HCT116 (cell line): ENCODE results near the gene SGCB. TPM values are rescaled to one million over a fixed set of nuclear protein-coding genes. Genes with fewer than 3 reads are reported as not detected.

ENCODE experiments used
- ATAC-seq: fragments of 200-7000 bp; cut with Tn5 transposase; 2 replicates; pipeline ENCODE4 v1.9.1; 2020; ENCODE audit warnings: mild to moderate bottlenecking, moderate library complexity
- BruUV-seq: library from RNA; stranded (reverse); fragments of 400-500 nt; replicated peaks from 2 replicates; lab custom pipeline; 2021; lab: Mats Ljungman, UMichigan
- CTCF ChIA-PET: fragments of 300-600 bp; sonication (Branson Sonifier 250); formaldehyde crosslinking; loops from one replicate; lab custom pipeline; 2021; ENCODE audit warnings: antibody characterized with exemption; lab: Charles Lee
- POLR2A ChIA-PET: fragments of 300-600, 350-600 bp; sonication (Branson Sonifier 250); formaldehyde crosslinking; loops from one replicate; lab custom pipeline; 2021; ENCODE audit warnings: antibody characterized with exemption; lab: Charles Lee
- RAD21 ChIA-PET, 2 experiments: fragments of 300-600 bp; sonication (Branson Sonifier 250); formaldehyde crosslinking; loops; one replicate each; lab custom pipeline; 2023; ENCODE audit warnings: low total read pairs in 2 of 2; ENCODE audit not compliant: uncharacterized antibody in 2 of 2, unreplicated experiment in 2 of 2, low non-redundant PET in 1 of 2; lab: Charles Lee
- DNase-seq: peaks from one replicate; pipeline ENCODE4 v3.0.0-alpha.2; 2010; ENCODE audit warnings: low read depth, low spot score
- H2AFZ ChIP-seq: fragments of 200-600 bp; shearing (Covaris generic), sonication (generic); 2 replicates; pipeline ENCODE4 v1.6.1; 2017; ENCODE audit warnings: low read depth, mixed run types, mixed read lengths, antibody characterized with exemption, low read length; ENCODE audit not compliant: poor library complexity, severe bottlenecking
- H3K27ac ChIP-seq: 2 replicates; pipeline ENCODE4 v1.5.1; 2012; ENCODE audit warnings: low read depth, low read length
- H3K27me3 ChIP-seq: fragments of 200-600 bp; sonication (generic); 2 replicates; pipeline ENCODE4 v1.6.1; 2016; ENCODE audit warnings: mixed run types, low read length, mixed read lengths; ENCODE audit not compliant: insufficient read depth
- H3K36me3 ChIP-seq, 2 experiments: fragments of 200-500 bp in 1 of 2; fragments of 200-600 bp in 1 of 2; sonication (Bioruptor generic) in 1 of 2; sonication (generic) in 1 of 2; 2 replicates each; pipeline versions ENCODE4 v1.5.1 to v1.6.1; 2014 to 2016; ENCODE audit warnings: low read length in 2 of 2, inconsistent platforms in 1 of 2, mixed read lengths in 1 of 2, mixed run types in 1 of 2; ENCODE audit not compliant: insufficient read depth in 2 of 2, control insufficient read depth in 1 of 2
- H3K4me1 ChIP-seq, 2 experiments: fragments of 200-600 bp in 1 of 2; sonication (generic) in 1 of 2; 2 replicates each; pipeline versions ENCODE4 v1.5.1 to v1.6.1; 2012 to 2017; ENCODE audit warnings: low read length in 2 of 2, inconsistent platforms in 1 of 2, mild to moderate bottlenecking in 1 of 2, mixed read lengths in 1 of 2, mixed run types in 1 of 2, moderate library complexity in 1 of 2; ENCODE audit not compliant: insufficient read depth in 2 of 2, control insufficient read depth in 1 of 2
- H3K4me2 ChIP-seq: fragments of 200-600 bp; sonication (generic); 2 replicates; pipeline ENCODE4 v1.6.1; 2017; ENCODE audit warnings: mixed run types, low read length, mixed read lengths
- H3K4me3 ChIP-seq, 2 experiments: fragments of 200-600 bp in 1 of 2; sonication (generic) in 1 of 2; replicated peaks in 1 of 2; 2 replicates each; pipeline ENCODE4 v1.5.1; 2011 to 2016; ENCODE audit warnings: low read length in 2 of 2, control low read depth in 1 of 2, low read depth in 1 of 2, mild to moderate bottlenecking in 1 of 2, mixed read lengths in 1 of 2, mixed run types in 1 of 2
- H3K79me2 ChIP-seq: fragments of 200-600 bp; sonication (generic); 2 replicates; pipeline ENCODE4 v1.6.1; 2017; ENCODE audit warnings: mild to moderate bottlenecking, mixed run types, low read length, moderate library complexity, mixed read lengths; ENCODE audit not compliant: insufficient read depth
- H3K9ac ChIP-seq: fragments of 200-600 bp; sonication (generic); 2 replicates; pipeline ENCODE4 v1.6.1; 2016; ENCODE audit warnings: low read length, mixed read lengths
- H3K9me2 ChIP-seq: fragments of 200-600 bp; sonication (generic), shearing (Covaris generic); 2 replicates; pipeline ENCODE4 v1.6.1; 2017; ENCODE audit warnings: mixed run types, mild to moderate bottlenecking, moderate library complexity; ENCODE audit not compliant: insufficient read depth
- H3K9me3 ChIP-seq, 2 experiments: fragments of 200-500 bp in 1 of 2; fragments of 200-600 bp in 1 of 2; sonication (Bioruptor generic) in 1 of 2; sonication (generic) in 1 of 2; 2 replicates each; pipeline ENCODE4 v1.6.1; 2014 to 2017; ENCODE audit warnings: low read length in 2 of 2, mixed read lengths in 2 of 2, inconsistent platforms in 1 of 2, low read depth in 1 of 2, mild to moderate bottlenecking in 1 of 2, mixed run types in 1 of 2, moderate library complexity in 1 of 2; ENCODE audit not compliant: control insufficient read depth in 1 of 2, insufficient read depth in 1 of 2
- H4K20me1 ChIP-seq: fragments of 200-600 bp; sonication (generic), shearing (Covaris generic); 2 replicates; pipeline ENCODE4 v1.6.1; 2017; ENCODE audit warnings: mixed run types, mild to moderate bottlenecking, moderate library complexity; ENCODE audit not compliant: insufficient read depth
- ATF3 ChIP-seq: IDR thresholded peaks from 2 replicates; pipeline ENCODE4 v1.6.1; 2012
- CEBPB ChIP-seq: IDR thresholded peaks from 2 replicates; pipeline ENCODE4 v1.6.1; 2012; ENCODE audit warnings: low read depth
- CTCF ChIP-seq, 3 experiments: fragments of 200-600 bp in 1 of 3; sonication (generic) in 1 of 3; IDR thresholded peaks in 2 of 3; conservative IDR thresholded peaks in 1 of 3; 2 replicates each; pipeline ENCODE4 v1.5.1; 2012 to 2017; ENCODE audit warnings: low read depth in 2 of 3, low read length in 2 of 3, antibody characterized with exemption in 1 of 3, borderline replicate concordance in 1 of 3, control low read depth in 1 of 3, mild to moderate bottlenecking in 1 of 3, mixed read lengths in 1 of 3, mixed run types in 1 of 3, moderate library complexity in 1 of 3; ENCODE audit not compliant: insufficient read depth in 1 of 3
- EGR1 ChIP-seq: IDR thresholded peaks from 2 replicates; pipeline ENCODE4 v1.6.1; 2012; ENCODE audit warnings: low read depth
- ELF1 ChIP-seq: IDR thresholded peaks from 2 replicates; pipeline ENCODE4 v1.6.1; 2012; ENCODE audit warnings: low read depth, borderline replicate concordance
- EZH2 ChIP-seq: fragments of 200-600 bp; sonication (generic); IDR thresholded peaks from 2 replicates; pipeline ENCODE4 v1.6.1; 2017; ENCODE audit warnings: antibody characterized with exemption, mixed run types
- FOSL1 ChIP-seq: IDR thresholded peaks from 2 replicates; pipeline ENCODE4 v1.6.1; 2012; ENCODE audit warnings: low read depth
- JUND ChIP-seq: IDR thresholded peaks from 2 replicates; pipeline ENCODE4 v1.6.1; 2012
- MAX ChIP-seq: IDR thresholded peaks from 2 replicates; pipeline ENCODE4 v1.6.1; 2012
- POLR2A ChIP-seq: IDR thresholded peaks from 2 replicates; pipeline ENCODE4 v1.7.0; 2011; ENCODE audit warnings: borderline replicate concordance; ENCODE audit not compliant: insufficient read depth, insufficient read length; ENCODE audit errors: extremely low read depth
- POLR2AphosphoS5 ChIP-seq: IDR thresholded peaks from 2 replicates; pipeline ENCODE4 v1.6.1; 2011; ENCODE audit warnings: mild to moderate bottlenecking, low read depth, low read length, moderate library complexity
- RAD21 ChIP-seq: IDR thresholded peaks from 2 replicates; pipeline ENCODE4 v1.6.1; 2012; ENCODE audit warnings: low read depth, mild to moderate bottlenecking
- REST ChIP-seq: IDR thresholded peaks from 2 replicates; pipeline ENCODE4 v1.6.1; 2012; ENCODE audit warnings: low read depth
- SIN3A ChIP-seq: IDR thresholded peaks from 2 replicates; pipeline ENCODE4 v1.6.1; 2012; ENCODE audit warnings: low read depth
- SP1 ChIP-seq: IDR thresholded peaks from 2 replicates; pipeline ENCODE4 v1.6.1; 2012; ENCODE audit warnings: low read depth
- SRF ChIP-seq: IDR thresholded peaks from 2 replicates; pipeline ENCODE4 v1.6.1; 2012; ENCODE audit warnings: low read depth
- TCF7L2 ChIP-seq: IDR thresholded peaks from 2 replicates; pipeline ENCODE4 v1.7.0; 2011; ENCODE audit warnings: borderline replicate concordance, inconsistent platforms; ENCODE audit not compliant: insufficient read depth, insufficient read length; ENCODE audit errors: extremely low read depth
- YY1 ChIP-seq: IDR thresholded peaks from 2 replicates; pipeline ENCODE4 v1.6.1; 2011; ENCODE audit warnings: low read length, low read depth, moderate library complexity, mild to moderate bottlenecking; ENCODE audit not compliant: insufficient replicate concordance; ENCODE audit errors: extremely low read depth
- ZBTB33 ChIP-seq: IDR thresholded peaks from 2 replicates; pipeline ENCODE4 v1.6.1; 2011; ENCODE audit warnings: mild to moderate bottlenecking, low read length, moderate library complexity; ENCODE audit not compliant: insufficient replicate concordance; ENCODE audit errors: extremely low read depth
- ZNF274 ChIP-seq: fragments of 200-500 bp; sonication (Bioruptor generic); IDR thresholded peaks from 2 replicates; pipeline ENCODE4 v1.6.1; 2014; ENCODE audit warnings: mild to moderate bottlenecking, low read depth, low read length, inconsistent platforms
- intact Hi-C: fragments of 100-400 bp; cut with micrococcal nuclease; formaldehyde crosslinking; loops from 2 replicates; pipeline ENCODE4 v1.10.0; 2022
- total RNA-seq: library from RNA; stranded (reverse); gene quantifications from one replicate; pipeline ENCODE4 v1.2.1, GENCODE V29; 2021; ENCODE audit not compliant: unreplicated experiment

SGCB gene
- total RNA-seq, 1 experiment from 2014 or later: 18.3 TPM

- Histone ChIP-seq H3K79me2 (no peaks in the 10 kb centered on the region), H2AFZ (no peak overlapping the region), H3K4me3 (no peak overlapping the region), H3K9me2 (no peaks in the 10 kb centered on the region), H3K27ac (no peak overlapping the region), H3K4me2 (no peak overlapping the region), H3K27me3 (peaks cover 13% of the 10 kb centered on the region), H3K36me3 (no peaks in the 10 kb centered on the region), H4K20me1 (no peaks in the 10 kb centered on the region), H3K9me3 (no peaks in the 10 kb centered on the region), H3K9ac (no peak overlapping the region), H3K4me1 (no peaks in the 10 kb centered on the region; a peak in 1 of 4 replicates)
- no TSS peak for BruUV-seq
- no peak for DNase-seq
- TF ChIP-seq REST: no peak
- TF ChIP-seq JUND: no peak
- TF ChIP-seq FOSL1: no peak
- TF ChIP-seq ZNF274: no peak
- no peak for TF ChIP-seq CEBPB
- TF ChIP-seq EGR1: no peak
- no peak for TF ChIP-seq SP1
- no peak for TF ChIP-seq TCF7L2
- TF ChIP-seq ATF3: no peak
- no peak for TF ChIP-seq SIN3A
- no peak for TF ChIP-seq YY1
- no peak for TF ChIP-seq POLR2AphosphoS5
- no peak for TF ChIP-seq RAD21
- TF ChIP-seq SRF: no peak
- TF ChIP-seq POLR2A: no peak
- no peak for TF ChIP-seq EZH2
- TF ChIP-seq ZBTB33: no peak
- no peak for TF ChIP-seq MAX
- TF ChIP-seq ELF1: no peak
- TF ChIP-seq CTCF (IDR thresholded peaks at IDR 0.05 in 2 of 3, conservative IDR thresholded peaks at IDR 0.05 in 1 of 3; ENCODE audit: borderline replicate concordance in 1 of 3, insufficient read depth in 1 of 3, low read depth in 2 of 3, low read length in 2 of 3): no peak
- no peak for ATAC-seq
- ChIA-PET RAD21 (no interaction called here), CTCF (no interaction called here), POLR2A (no interaction called here)
- intact Hi-C loops: loop anchor here (10.0 kb wide), 1 partner anchor 54 kb away; no protein-coding TSS in a partner anchor
These were observed 11.2 kb upstream of the SGCB start for GRCh38 chr4:52049266-52049665.
